Neural cell (in vitro differentiated cells): ENCODE results near the gene POLR1A.

Experiments used
- EZH2 ChIP-seq: fragments of 200-600, 300-800 bp; shearing (Covaris generic), sonication (generic); IDR thresholded peaks from 2 replicates; pipeline ENCODE4 v1.6.1; 2014; ENCODE audit warnings: antibody characterized with exemption, low read length, borderline replicate concordance, mild to moderate bottlenecking; ENCODE audit not compliant: insufficient read depth, poor library complexity, severe bottlenecking
- POLR2AphosphoS5 ChIP-seq: IDR thresholded peaks from 2 replicates; pipeline ENCODE4 v1.6.1; 2012
- TAF1 ChIP-seq: IDR thresholded peaks from 2 replicates; pipeline ENCODE4 v1.6.1; 2012; ENCODE audit warnings: low read depth
- TF ChIP-seq, protein P1 (sequence below): fragments of 450-650 bp; IDR thresholded peaks from 2 replicates; pipeline ENCODE4 v1.5.1; 2014; ENCODE audit warnings: antibody characterized with exemption, mild to moderate bottlenecking, moderate library complexity; ENCODE audit not compliant: poor library complexity, severe bottlenecking

DNA sequence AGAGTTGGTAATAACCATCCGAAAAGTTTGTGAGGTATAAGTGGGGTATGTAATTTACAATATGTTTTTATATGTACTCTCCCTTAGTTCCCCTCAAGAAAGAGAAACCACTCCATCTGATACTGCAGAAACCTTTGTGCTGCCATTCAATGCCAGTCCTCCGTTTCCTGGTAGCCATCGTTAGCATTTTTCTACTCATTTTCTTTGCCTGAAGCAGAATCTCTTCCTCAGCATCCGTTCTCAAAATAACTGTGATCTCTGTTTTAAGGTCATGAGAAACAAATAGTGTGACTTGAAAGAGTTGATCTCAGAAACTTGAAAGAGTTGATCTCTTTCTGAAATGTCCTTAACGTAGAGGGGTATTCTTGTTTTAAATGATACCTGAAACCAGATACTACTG, 1.3 kb upstream of the POLR1A start:
- TF ChIP-seq, protein P1, sequence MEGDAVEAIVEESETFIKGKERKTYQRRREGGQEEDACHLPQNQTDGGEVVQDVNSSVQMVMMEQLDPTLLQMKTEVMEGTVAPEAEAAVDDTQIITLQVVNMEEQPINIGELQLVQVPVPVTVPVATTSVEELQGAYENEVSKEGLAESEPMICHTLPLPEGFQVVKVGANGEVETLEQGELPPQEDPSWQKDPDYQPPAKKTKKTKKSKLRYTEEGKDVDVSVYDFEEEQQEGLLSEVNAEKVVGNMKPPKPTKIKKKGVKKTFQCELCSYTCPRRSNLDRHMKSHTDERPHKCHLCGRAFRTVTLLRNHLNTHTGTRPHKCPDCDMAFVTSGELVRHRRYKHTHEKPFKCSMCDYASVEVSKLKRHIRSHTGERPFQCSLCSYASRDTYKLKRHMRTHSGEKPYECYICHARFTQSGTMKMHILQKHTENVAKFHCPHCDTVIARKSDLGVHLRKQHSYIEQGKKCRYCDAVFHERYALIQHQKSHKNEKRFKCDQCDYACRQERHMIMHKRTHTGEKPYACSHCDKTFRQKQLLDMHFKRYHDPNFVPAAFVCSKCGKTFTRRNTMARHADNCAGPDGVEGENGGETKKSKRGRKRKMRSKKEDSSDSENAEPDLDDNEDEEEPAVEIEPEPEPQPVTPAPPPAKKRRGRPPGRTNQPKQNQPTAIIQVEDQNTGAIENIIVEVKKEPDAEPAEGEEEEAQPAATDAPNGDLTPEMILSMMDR = no peak
- TF ChIP-seq POLR2AphosphoS5 = no peak
- no peak for TF ChIP-seq EZH2
- TF ChIP-seq TAF1 = no peak
